ENCODE results near the gene CES3. TPM values are rescaled to one million over a fixed set of nuclear protein-coding genes. Genes with fewer than 3 reads are reported as not detected.
"Not testable (repeated sequence)": the region's sequence is repeated elsewhere in the genome, so short reads cannot be mapped to it uniquely, and the experiment has no call there.

CES3 gene
- total RNA-seq, 1 experiment from 2014 or later, result 0.95 TPM

DNA sequence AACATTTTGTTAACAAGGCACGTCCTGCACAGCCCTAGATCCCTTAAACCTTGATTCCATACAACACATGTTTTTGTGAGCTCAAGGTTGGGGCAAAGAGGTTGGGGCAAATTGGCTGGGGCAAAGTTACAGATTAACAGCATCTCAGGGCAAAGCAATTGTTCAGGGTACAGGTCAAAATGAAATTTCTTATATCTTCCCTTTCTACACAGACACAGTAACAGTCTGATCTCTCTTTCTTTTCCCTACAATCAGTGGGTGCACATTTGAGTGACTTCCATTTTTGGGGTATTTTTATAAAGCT lies 5.0 kb upstream of the CES3 start:
- H3K27ac Mint-ChIP-seq (ENCODE audit: unreplicated experiment); DNase-seq; BruUV-seq (replicated peaks); H3K27me3 Mint-ChIP-seq (ENCODE audit: insufficient read depth, unreplicated experiment); H3K27me3 ChIP-seq (replicated peaks; ENCODE audit: control insufficient read depth, insufficient read depth, low read length); intact Hi-C loops (cut with micrococcal nuclease; ENCODE audit: unreplicated experiment); H3K4me3 ChIP-seq (ENCODE audit: low read depth, low read length); H3K4me3 Mint-ChIP-seq (ENCODE audit: unreplicated experiment); H3K9me3 Mint-ChIP-seq (ENCODE audit: unreplicated experiment); H3K36me3 Mint-ChIP-seq (ENCODE audit: insufficient read depth, unreplicated experiment); POLR2A ChIA-PET; H3K36me3 ChIP-seq (ENCODE audit: control insufficient read depth, insufficient read depth, low read length); H3K9me3 ChIP-seq: not testable (repeated sequence)
- peaks cover 15% of the 10 kb centered on the region for H3K4me1 Mint-ChIP-seq (ENCODE audit: low read depth, unreplicated experiment)
- peaks cover 17% of the 10 kb centered on the region for H3K4me1 ChIP-seq
- CTCF ChIA-PET, result interaction anchor here (0.6 to 1.6 kb wide), 2 partner anchors 229 to 291 kb away, joined by 3 to 5 read pairs; no protein-coding TSS in a partner anchor

DNA sequence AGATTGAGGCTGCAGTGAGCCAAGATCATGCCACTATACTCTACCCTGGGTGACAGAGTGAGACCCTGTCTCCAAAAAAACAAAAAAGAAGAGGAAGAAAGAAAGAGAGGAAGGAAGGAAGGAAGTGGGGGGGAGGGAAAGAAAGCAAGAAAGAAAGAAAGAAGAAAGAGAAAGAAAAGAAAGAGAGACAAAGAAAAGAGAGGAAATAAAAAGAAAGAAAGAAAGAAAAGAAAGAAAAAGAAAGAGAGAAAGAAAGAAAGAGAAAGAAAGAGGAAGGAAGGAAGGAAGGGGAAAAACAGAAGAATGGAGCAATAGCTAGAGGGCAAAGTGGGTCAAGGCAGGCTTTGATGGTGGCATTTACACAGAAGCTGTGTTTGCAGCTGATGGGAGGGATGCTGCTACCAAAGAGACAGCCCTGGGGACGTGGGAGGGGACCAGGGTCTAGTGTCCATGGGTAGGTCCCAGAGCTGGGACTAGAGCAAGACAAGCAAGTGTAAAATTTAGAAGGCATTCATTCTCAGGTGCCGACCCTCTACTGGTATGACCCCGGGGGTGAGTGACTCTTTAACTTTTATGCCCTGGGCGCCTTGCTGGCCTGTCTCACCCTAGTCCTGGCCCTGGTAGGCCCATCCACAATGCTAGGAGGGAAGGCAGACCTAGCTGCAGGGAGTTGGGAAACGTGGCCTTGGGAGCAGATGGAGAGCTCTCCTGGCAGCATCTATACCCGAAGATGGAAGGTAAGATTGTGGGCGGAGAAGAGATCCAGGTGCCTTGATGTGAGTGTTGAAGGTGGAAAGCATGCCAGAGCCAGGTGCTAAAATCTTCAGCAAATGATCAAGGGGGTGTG lies 2.0 kb upstream of the CES3 start:
- intact Hi-C loops (cut with micrococcal nuclease; ENCODE audit: unreplicated experiment), result no loop called here
- no peaks in the 10 kb centered on the region for H3K36me3 Mint-ChIP-seq (ENCODE audit: insufficient read depth, unreplicated experiment)

DNA sequence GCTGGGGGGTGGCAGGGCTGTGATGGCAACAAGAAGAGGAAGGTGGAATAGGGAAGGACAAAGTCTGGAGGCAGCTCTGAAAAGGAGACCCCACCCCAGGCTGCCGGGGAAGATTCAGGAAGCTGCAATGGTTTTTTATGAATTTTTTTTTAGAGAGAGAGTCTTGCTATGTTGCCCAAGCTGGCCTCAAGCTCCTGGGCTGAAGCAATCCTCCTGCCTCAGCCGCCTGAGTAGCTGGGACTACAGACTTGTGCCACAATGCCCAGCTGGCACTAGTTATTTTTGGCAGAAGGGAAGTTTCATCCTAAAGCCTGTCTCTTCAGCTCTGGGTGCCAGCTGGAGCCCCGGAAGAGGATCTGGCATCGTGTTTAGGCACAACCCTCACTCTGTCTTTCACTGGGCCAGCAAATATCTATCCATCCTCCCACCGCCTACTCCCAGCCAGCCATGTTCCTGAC lies 1.3 kb upstream of the CES3 start:
- POLR2A ChIA-PET, result no interaction called here
- H3K4me3 Mint-ChIP-seq (ENCODE audit: unreplicated experiment), result no peak overlapping the region

More for the DNA sequence above, 2.0 kb upstream of the CES3 start:
- Histone ChIP-seq H3K9me3 (no peaks in the 10 kb centered on the region), H3K36me3 (ENCODE audit: control insufficient read depth, insufficient read depth, low read length) (no peaks in the 10 kb centered on the region), H3K4me3 (ENCODE audit: low read depth, low read length) (no peak overlapping the region), H3K4me1 (peaks cover 2% of the 10 kb centered on the region), H3K27me3 (replicated peaks; ENCODE audit: control insufficient read depth, insufficient read depth, low read length) (no peaks in the 10 kb centered on the region)
- CTCF ChIA-PET, result no interaction called here
- Mint-ChIP-seq H3K4me3 (ENCODE audit: unreplicated experiment) (no peak overlapping the region), H3K27ac (ENCODE audit: unreplicated experiment) (no peak overlapping the region), H3K4me1 (ENCODE audit: low read depth, unreplicated experiment) (peaks cover 8% of the 10 kb centered on the region), H3K9me3 (ENCODE audit: unreplicated experiment) (no peaks in the 10 kb centered on the region), H3K27me3 (ENCODE audit: insufficient read depth, unreplicated experiment) (peaks cover 3% of the 10 kb centered on the region)
- DNase-seq, result no peak
- BruUV-seq (replicated peaks), result no TSS peak
- POLR2A ChIA-PET, result no interaction called here
- TF ChIP-seq, protein P1, sequence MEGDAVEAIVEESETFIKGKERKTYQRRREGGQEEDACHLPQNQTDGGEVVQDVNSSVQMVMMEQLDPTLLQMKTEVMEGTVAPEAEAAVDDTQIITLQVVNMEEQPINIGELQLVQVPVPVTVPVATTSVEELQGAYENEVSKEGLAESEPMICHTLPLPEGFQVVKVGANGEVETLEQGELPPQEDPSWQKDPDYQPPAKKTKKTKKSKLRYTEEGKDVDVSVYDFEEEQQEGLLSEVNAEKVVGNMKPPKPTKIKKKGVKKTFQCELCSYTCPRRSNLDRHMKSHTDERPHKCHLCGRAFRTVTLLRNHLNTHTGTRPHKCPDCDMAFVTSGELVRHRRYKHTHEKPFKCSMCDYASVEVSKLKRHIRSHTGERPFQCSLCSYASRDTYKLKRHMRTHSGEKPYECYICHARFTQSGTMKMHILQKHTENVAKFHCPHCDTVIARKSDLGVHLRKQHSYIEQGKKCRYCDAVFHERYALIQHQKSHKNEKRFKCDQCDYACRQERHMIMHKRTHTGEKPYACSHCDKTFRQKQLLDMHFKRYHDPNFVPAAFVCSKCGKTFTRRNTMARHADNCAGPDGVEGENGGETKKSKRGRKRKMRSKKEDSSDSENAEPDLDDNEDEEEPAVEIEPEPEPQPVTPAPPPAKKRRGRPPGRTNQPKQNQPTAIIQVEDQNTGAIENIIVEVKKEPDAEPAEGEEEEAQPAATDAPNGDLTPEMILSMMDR (IDR thresholded peaks at IDR 0.05; ENCODE audit: insufficient read depth in 1 of 2, low read depth in 1 of 2, low read length in 1 of 2, severe bottlenecking in 1 of 2, unreplicated experiment in 1 of 2), result no peak

More for the DNA sequence above, 1.3 kb upstream of the CES3 start:
- TF ChIP-seq, protein P1 (IDR thresholded peaks at IDR 0.05; ENCODE audit: insufficient read depth in 1 of 2, low read depth in 1 of 2, low read length in 1 of 2, severe bottlenecking in 1 of 2, unreplicated experiment in 1 of 2), result no peak
- Histone ChIP-seq H3K36me3 (ENCODE audit: control insufficient read depth, insufficient read depth, low read length) (no peaks in the 10 kb centered on the region), H3K4me1 (no peaks in the 10 kb centered on the region), H3K4me3 (ENCODE audit: low read depth, low read length) (no peak overlapping the region), H3K9me3 (no peaks in the 10 kb centered on the region), H3K27me3 (replicated peaks; ENCODE audit: control insufficient read depth, insufficient read depth, low read length) (no peaks in the 10 kb centered on the region)
- no TSS peak for BruUV-seq (replicated peaks)
- H3K4me1 Mint-ChIP-seq (ENCODE audit: low read depth, unreplicated experiment), result peaks cover 6% of the 10 kb centered on the region
- H3K36me3 Mint-ChIP-seq (ENCODE audit: insufficient read depth, unreplicated experiment), result peaks cover under 1% of the 10 kb centered on the region
- CTCF ChIA-PET, result interaction anchor here (1.6 kb wide), 1 partner anchor 196 kb away, joined by 8 read pairs; no protein-coding TSS in a partner anchor
- H3K9me3 Mint-ChIP-seq (ENCODE audit: unreplicated experiment), result no peaks in the 10 kb centered on the region
- DNase-seq, result no peak
- H3K27ac Mint-ChIP-seq (ENCODE audit: unreplicated experiment), result no peak overlapping the region
- intact Hi-C loops (cut with micrococcal nuclease; ENCODE audit: unreplicated experiment), result no loop called here
- peaks cover 3% of the 10 kb centered on the region for H3K27me3 Mint-ChIP-seq (ENCODE audit: insufficient read depth, unreplicated experiment)
